HCT116 (cell line): ENCODE measurements around the gene TMEM234.

Experiments
- ATF3 ChIP-seq: IDR thresholded peaks from 2 replicates; pipeline ENCODE4 v1.6.1; 2012
- CEBPB ChIP-seq: IDR thresholded peaks from 2 replicates; pipeline ENCODE4 v1.6.1; 2012; ENCODE audit warnings: low read depth
- CTCF ChIP-seq, 3 experiments: fragments of 200-600 bp in 1 of 3; sonication (generic) in 1 of 3; IDR thresholded peaks in 2 of 3; conservative IDR thresholded peaks in 1 of 3; 2 replicates each; pipeline ENCODE4 v1.5.1; 2012 to 2017; ENCODE audit warnings: low read depth in 2 of 3, low read length in 2 of 3, antibody characterized with exemption in 1 of 3, borderline replicate concordance in 1 of 3, control low read depth in 1 of 3, mild to moderate bottlenecking in 1 of 3, mixed read lengths in 1 of 3, mixed run types in 1 of 3, moderate library complexity in 1 of 3; ENCODE audit not compliant: insufficient read depth in 1 of 3
- EZH2 ChIP-seq: fragments of 200-600 bp; sonication (generic); IDR thresholded peaks from 2 replicates; pipeline ENCODE4 v1.6.1; 2017; ENCODE audit warnings: antibody characterized with exemption, mixed run types
- MAX ChIP-seq: IDR thresholded peaks from 2 replicates; pipeline ENCODE4 v1.6.1; 2012
- POLR2A ChIP-seq: IDR thresholded peaks from 2 replicates; pipeline ENCODE4 v1.7.0; 2011; ENCODE audit warnings: borderline replicate concordance; ENCODE audit not compliant: insufficient read depth, insufficient read length; ENCODE audit errors: extremely low read depth
- POLR2AphosphoS5 ChIP-seq: IDR thresholded peaks from 2 replicates; pipeline ENCODE4 v1.6.1; 2011; ENCODE audit warnings: mild to moderate bottlenecking, low read depth, low read length, moderate library complexity
- SIN3A ChIP-seq: IDR thresholded peaks from 2 replicates; pipeline ENCODE4 v1.6.1; 2012; ENCODE audit warnings: low read depth
- SP1 ChIP-seq: IDR thresholded peaks from 2 replicates; pipeline ENCODE4 v1.6.1; 2012; ENCODE audit warnings: low read depth
- TCF7L2 ChIP-seq: IDR thresholded peaks from 2 replicates; pipeline ENCODE4 v1.7.0; 2011; ENCODE audit warnings: borderline replicate concordance, inconsistent platforms; ENCODE audit not compliant: insufficient read depth, insufficient read length; ENCODE audit errors: extremely low read depth
- ZBTB33 ChIP-seq: IDR thresholded peaks from 2 replicates; pipeline ENCODE4 v1.6.1; 2011; ENCODE audit warnings: mild to moderate bottlenecking, low read length, moderate library complexity; ENCODE audit not compliant: insufficient replicate concordance; ENCODE audit errors: extremely low read depth
- ZNF274 ChIP-seq: fragments of 200-500 bp; sonication (Bioruptor generic); IDR thresholded peaks from 2 replicates; pipeline ENCODE4 v1.6.1; 2014; ENCODE audit warnings: mild to moderate bottlenecking, low read depth, low read length, inconsistent platforms

GRCh38 chr1:32198237-32199042 is 23.7 kb downstream of the TMEM234 start:
- TF ChIP-seq CTCF (IDR thresholded peaks at IDR 0.05 in 2 of 3, conservative IDR thresholded peaks at IDR 0.05 in 1 of 3; ENCODE audit: borderline replicate concordance in 1 of 3, insufficient read depth in 1 of 3, low read depth in 2 of 3, low read length in 2 of 3) = no peak
- no peak for TF ChIP-seq ZNF274
- peak; percentile 35; the same call in 1 of the 2 replicates for TF ChIP-seq POLR2AphosphoS5
- TF ChIP-seq ATF3 = no peak
- TF ChIP-seq TCF7L2 = no peak
- no peak for TF ChIP-seq CEBPB
- TF ChIP-seq POLR2A = no peak
- no peak for TF ChIP-seq SIN3A
- TF ChIP-seq EZH2 = no peak
- TF ChIP-seq SP1 = no peak
- TF ChIP-seq ZBTB33 = no peak
- no peak for TF ChIP-seq MAX
